ENCODE data around the gene SIM2.

DNA sequence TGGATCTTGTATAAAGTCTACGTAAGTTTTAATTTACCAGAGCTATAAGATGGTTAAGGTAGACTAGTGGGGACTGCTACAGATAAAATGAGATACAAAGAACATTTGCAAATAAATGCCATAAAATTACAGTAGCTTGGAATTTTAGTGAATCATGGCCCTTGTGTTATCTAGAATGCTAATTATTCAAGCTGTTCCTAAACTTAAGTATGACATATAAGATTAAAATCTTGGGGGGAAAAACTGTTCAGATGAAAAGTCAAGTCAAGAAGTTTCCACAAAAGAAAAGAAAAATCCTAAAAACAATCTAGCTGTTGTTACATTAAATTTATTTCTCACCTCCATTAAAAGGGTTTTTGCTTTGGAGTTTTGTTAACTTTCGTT is 51.7 kb downstream of the SIM2 start:
- TF ChIP-seq CTCF (conservative IDR thresholded peaks at IDR 0.05; ENCODE audit: low read length) (no peak), EZH2phosphoT487 (IDR thresholded peaks at IDR 0.05; ENCODE audit: borderline replicate concordance, low read depth, low read length) (no peak)

All from OCI-LY7 (cell line).